Measurements from ENCODE around the gene KLRC4.
"Not testable (repeated sequence)": the region's sequence is repeated elsewhere in the genome, so short reads cannot be mapped to it uniquely, and the experiment has no call there.

KLRC4 gene

GRCh38 chr12:10396176-10396575 is 13.4 kb downstream of the KLRC4 start:
- not testable (repeated sequence) for DNase-seq

DNA sequence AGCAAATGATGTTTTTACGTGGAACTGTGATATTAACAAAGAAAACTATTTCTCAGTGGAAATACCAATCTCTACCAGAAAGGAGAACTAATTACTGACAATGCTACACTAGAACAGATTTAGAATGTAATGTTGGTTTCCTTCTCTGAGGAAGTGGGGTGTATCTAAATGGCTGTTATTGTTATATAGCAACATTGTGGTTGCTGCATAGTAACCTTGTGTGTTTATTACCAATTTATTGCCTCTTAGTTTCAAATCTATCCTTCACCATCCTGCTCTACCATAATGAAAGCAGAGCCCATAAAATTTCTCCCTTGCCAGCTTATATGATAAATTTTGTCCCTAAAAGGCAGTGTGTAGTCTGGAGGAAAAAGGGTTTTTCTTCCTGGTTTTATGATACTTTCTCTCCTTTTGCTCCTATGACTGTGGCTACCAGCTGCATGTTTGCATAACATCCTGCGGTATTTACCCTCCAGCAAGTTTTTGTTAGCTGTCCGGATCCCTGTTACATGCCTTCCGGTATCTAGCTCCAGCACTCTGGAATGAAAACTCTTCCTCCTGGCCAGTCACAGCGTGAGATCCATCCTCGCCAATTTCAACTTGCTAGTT is 14.1 kb downstream of the KLRC4 start:
- no peak for DNase-seq

GRCh38 chr12:10394531-10395152 is 14.9 kb downstream of the KLRC4 start:
- DNase-seq: not testable (repeated sequence)

- DNase-seq: no peak
Observed at GRCh38 chr12:10393291-10393690, 16.3 kb downstream of the KLRC4 start.

DNA sequence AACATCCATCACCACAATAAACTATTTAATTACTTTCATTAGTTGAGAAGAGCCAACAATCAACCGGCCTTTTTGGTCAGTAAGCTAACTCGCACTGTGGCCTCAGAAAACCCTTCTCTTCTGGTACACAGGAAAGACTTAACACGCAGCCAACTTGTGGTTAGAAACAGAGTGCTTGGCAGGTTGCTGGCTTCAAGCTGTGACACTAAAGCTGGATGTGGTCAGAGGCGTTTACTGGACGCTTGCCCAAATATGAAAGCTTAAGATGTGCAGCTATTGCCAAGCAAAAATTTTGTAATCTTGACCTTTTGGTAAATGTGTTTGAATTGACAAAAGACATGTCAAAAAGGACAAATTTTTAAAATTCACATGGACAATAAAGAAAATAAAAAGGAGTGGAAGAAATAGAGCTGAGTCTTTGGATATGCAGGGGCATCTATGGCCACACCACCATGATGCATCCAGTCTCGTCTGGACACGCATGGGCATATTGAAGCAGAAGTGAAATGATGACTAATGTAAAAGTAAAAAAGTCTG is 17.1 kb downstream of the KLRC4 start:
- no peak for DNase-seq

DNA sequence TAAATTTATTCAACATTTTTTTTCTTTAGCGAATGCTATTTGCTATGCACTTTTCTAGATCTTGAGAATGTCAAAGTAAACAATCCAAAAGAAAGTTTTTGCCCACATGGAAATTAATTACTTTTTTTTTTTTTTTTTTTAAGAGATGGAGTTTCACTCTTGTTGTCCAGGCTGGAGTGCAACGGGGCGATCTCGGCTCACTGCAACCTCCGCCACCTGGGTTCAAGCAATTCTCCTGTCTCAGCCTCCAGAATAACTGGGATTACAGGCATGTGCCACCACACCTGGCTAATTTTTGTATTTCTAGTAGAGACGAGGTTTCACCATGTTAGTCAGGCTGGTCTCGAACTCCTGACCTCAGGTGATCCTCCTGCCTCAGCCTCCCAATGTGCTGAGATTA is 18.6 kb downstream of the KLRC4 start:
- DNase-seq: not testable (repeated sequence)

- DNase-seq: no peak
Observed at GRCh38 chr12:10389904-10390303, 19.7 kb downstream of the KLRC4 start, which contains the start of gene KLRK1. Gene KLRK1 (minus strand): TSS chr12:10390041. CDS start chr12:10388810, 1,231 bp downstream.

- no peak for DNase-seq
Observed at GRCh38 chr12:10388624-10389413, 20.7 kb downstream of the KLRC4 start.

DNA sequence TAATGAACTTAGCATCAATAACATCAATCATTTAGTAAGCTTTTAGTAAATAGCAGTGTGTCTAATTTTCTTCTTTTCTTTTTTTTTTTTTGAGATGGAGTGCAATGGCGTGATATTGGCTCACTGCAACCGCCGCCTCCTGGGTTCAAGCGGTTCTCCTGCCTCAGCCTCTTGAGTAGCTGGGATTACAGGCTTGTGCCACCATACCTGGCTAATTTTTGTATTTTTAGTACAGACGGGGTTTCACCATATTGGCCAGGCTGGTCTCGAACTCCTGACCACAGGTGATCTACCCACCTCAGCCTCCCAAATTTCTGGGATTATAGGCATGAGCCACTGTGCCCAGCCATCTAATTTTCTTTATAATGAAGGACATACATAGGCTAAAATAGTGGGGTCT is 22.1 kb downstream of the KLRC4 start:
- not testable (repeated sequence) for DNase-seq

GRCh38 chr12:10386857-10387256 is 22.7 kb downstream of the KLRC4 start:
- no peak for DNase-seq

- no peak for DNase-seq
Observed at GRCh38 chr12:10385166-10385613, 24.4 kb downstream of the KLRC4 start.

DNA sequence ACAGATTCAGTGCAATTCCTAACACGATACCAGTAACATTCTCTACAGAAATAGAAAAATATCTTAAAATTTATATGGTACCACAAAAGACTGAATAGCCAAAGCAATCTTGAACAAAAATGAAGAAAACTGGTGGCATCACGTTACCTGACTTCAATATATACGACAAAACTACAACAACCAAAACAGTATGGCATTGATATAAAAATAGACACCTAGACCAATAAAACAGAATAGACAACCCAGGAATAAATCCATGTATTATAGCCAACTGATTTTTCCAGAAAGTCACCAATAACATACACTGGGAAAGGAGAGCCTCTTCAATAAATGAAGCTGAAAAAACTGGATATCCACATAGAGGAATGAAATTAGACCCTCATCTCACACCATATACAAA is 25.4 kb downstream of the KLRC4 start:
- no peak for DNase-seq

DNA sequence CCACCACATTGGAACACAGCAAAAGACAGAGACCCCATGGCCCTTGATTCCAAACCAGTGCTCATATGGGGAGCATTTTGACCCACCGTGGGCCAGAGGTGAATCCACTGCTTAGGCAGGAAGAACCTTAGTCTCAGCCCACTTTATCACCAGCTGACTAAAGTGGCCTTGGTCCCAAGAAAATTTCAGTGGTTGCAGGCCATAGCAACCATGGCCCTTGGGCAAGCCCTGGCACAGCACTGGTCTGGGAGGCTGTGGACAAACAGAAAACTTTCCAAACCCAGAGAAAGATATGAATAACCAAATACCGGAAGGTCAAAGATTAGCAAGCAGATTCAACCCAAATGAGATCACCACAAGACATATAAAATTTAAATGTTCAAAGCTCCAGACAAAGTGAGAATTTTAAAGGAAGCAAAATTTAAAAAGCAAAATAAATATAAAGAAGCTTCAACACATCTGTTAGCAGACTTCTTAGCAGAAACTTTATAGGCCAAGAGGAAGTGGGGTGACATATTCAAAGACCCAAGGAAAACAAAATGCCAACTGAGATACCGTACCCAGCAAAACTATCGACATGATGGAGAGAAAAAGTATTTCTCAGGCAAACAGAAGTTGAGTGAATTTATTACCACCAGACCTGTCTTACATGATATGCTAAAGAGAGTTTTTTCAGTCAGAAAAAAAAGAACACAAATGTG is 27.5 kb downstream of the KLRC4 start:
- DNase-seq: no peak

GRCh38 chr12:10378737-10379136 is 30.8 kb downstream of the KLRC4 start:
- DNase-seq: not testable (repeated sequence)

DNA sequence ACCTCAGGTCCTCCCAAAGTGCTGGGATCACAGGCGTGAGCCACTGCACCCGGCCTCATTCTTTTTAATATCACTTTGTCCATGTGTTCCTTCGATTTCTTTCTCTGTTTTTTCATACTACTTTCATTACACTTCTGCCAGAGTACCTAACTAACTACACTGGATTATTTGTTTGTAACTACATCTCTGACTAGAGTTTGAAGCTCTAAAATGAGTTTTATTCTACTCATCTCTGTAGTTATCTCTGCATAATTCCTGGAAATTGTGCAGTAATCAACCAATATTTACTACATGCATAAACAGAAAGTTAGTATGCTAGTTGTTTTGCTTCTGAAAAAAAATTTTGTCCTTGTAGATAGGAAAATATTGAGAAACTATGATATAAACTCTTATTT is 34.9 kb downstream of the KLRC4 start:
- DNase-seq: no peak

GRCh38 chr12:10372559-10372958 is 37.0 kb downstream of the KLRC4 start:
- no peak for DNase-seq

GRCh38 chr12:10371893-10372535 is 37.5 kb downstream of the KLRC4 start:
- DNase-seq: not testable (repeated sequence)

- no peak for DNase-seq
Observed at GRCh38 chr12:10369557-10370415, 39.8 kb downstream of the KLRC4 start.

DNA sequence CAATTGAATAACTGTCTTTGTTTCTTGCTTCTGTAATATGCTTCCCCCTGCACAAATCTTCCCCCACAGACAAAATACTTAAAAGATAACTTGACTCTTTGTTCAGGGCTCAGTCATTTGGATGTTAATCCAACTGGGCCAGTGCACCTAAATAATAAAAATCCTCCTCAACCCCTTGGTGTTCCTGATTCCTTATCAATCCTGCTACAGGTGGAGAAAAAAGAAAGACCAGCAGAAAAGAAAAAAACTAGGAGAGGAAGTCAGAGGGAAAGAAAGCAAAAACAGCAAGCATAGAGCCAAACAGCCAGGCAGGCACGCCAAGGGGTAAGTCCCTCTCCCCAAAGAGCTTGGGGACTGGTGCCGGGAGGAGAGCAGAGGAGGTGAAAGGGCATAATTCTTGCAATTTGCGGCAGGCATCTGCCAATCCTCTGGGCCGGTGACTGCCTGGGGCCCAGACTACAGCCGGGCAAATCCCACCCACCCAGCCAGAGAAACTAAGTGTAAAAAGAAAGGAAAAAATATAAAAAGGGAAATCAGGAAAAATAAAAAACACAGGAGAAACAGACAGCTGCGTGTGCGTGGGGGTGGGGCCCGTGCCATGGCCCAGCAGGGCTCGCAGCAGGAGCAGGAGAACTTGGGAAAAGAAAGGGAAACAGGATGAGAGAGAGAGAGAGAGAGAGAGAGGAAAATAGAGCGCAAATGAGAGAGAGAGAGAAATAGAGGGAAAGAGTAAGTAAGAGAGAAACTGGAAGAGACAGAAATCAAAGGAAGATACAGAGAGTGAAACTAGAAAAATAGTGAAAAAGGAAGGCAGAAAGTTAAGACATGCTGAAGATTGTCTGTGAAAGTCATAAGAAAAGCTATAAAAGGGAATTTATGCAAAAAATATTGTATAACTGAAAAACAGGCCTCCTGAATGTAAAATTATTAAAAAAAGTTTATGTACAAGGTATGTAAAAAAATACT is 41.1 kb downstream of the KLRC4 start:
- DNase-seq: no peak

DNA sequence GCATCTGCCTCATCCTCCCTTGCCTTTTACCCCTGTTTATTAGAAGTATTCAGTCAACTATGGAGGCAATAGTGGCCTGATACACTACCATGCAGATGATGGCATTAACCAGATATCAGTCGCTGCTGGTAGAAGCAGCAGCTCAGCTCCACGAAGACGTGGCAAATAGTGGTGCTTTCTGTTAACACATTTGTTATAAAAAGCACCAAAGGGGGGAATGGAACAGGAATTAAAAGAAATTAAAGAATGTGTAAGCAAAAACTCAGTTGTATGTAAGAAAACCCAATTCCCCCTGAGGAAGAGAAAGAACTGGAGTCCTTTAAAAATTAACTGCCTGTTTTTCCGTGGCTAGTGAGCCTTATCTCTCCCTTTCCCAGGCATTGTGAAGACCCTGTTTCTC is 41.8 kb downstream of the KLRC4 start:
- not testable (repeated sequence) for DNase-seq
